ENCODE measurements around the gene SYMPK.

GRCh38 chr19:45780146-45780447 is 82.8 kb downstream of the SYMPK start:
- no peak for TF ChIP-seq PATZ1 (CRISPR knock-in tag; IDR thresholded peaks at IDR 0.05; ENCODE audit: borderline replicate concordance)
- no peak for TF ChIP-seq RARB (CRISPR knock-in tag; IDR thresholded peaks at IDR 0.05)
